OCI-LY7 (cell line): ENCODE results near the gene NHS.

Experiments used
- EZH2phosphoT487 ChIP-seq: fragments of 200-600 bp; sonication (generic); IDR thresholded peaks from 2 replicates; pipeline ENCODE4 v1.6.1; 2018; ENCODE audit warnings: low read depth, borderline replicate concordance, mild to moderate bottlenecking, mixed run types, antibody characterized with exemption, low read length, moderate library complexity, mixed read lengths
- TF ChIP-seq, protein P1 (sequence below): fragments of 200-600 bp; sonication (generic); conservative IDR thresholded peaks from 2 replicates; pipeline ENCODE4 v1.5.1; 2014; ENCODE audit warnings: mild to moderate bottlenecking, antibody characterized with exemption, low read length, moderate library complexity, mixed read lengths

DNA sequence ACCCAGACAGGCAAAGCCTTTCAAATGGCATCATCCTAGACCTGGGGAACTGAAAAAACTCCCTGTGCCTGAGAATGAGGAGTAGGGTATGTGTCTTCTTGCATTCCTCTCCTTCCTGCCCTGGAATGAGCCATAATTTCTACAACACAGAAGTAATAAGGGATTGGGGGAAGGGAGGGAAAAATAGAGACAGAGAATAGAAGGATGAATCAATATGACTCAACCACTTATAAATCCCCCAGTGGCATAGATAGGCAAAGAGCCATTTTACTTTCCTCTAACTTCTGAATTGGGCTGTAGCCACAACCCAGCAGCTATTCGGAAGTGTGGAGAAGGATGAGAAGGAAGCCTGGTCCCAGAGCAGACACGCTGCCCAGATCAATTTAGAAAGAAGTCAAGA lies 99.9 kb downstream of the NHS start:
- TF ChIP-seq, protein P1, sequence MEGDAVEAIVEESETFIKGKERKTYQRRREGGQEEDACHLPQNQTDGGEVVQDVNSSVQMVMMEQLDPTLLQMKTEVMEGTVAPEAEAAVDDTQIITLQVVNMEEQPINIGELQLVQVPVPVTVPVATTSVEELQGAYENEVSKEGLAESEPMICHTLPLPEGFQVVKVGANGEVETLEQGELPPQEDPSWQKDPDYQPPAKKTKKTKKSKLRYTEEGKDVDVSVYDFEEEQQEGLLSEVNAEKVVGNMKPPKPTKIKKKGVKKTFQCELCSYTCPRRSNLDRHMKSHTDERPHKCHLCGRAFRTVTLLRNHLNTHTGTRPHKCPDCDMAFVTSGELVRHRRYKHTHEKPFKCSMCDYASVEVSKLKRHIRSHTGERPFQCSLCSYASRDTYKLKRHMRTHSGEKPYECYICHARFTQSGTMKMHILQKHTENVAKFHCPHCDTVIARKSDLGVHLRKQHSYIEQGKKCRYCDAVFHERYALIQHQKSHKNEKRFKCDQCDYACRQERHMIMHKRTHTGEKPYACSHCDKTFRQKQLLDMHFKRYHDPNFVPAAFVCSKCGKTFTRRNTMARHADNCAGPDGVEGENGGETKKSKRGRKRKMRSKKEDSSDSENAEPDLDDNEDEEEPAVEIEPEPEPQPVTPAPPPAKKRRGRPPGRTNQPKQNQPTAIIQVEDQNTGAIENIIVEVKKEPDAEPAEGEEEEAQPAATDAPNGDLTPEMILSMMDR, result no peak
- TF ChIP-seq EZH2phosphoT487, result no peak
